ENCODE data around the gene HNRNPLL. TPM values are rescaled to one million over a fixed set of nuclear protein-coding genes. Genes with fewer than 3 reads are reported as not detected.

The HNRNPLL gene
- polyA plus RNA-seq, 1 of the 3 experiments (the other 2 are of a cell fraction): 24.4 TPM

DNA sequence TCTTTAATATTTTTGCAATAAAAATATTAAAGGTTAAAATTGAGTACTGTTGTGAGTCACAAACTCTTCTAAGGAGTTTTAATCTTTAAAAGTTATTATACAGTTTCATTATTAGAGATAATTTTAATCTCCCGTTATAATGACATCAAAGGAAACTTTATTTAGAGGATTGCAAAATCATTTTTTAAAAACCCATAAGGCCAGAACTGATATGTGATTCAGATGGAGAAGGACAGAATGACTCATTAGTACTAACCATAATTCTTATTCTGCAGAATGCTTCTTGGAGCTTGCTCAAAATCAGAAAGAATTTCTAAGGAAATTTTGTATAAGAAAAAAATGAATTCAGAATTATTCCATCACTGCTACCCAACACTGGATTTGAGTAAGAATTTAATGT, 12.5 kb upstream of the HNRNPLL start:
- no peaks in the 10 kb centered on the region for H3K36me3 ChIP-seq (replicated peaks in 1 of 2; ENCODE audit: control insufficient read depth in 1 of 2, insufficient read depth in 2 of 2, low read length in 1 of 2)
- H3K4me1 ChIP-seq (ENCODE audit: control insufficient read depth in 1 of 2, insufficient read depth in 2 of 2, low read depth in 1 of 2, low read length in 1 of 2): no peaks in the 10 kb centered on the region
- no peak overlapping the region for H3K4me2 ChIP-seq
- no peak overlapping the region for H3K27ac ChIP-seq (ENCODE audit: low read depth in 2 of 2, low read length in 1 of 2)
- H3K9ac ChIP-seq: no peak overlapping the region
- no peaks in the 10 kb centered on the region for H3K79me2 ChIP-seq (ENCODE audit: insufficient read depth)
- H2AFZ ChIP-seq (ENCODE audit: low read depth): no peak overlapping the region
- ChIA-PET CTCF (interaction anchor here (0.8 to 6.7 kb wide), 3 partner anchors 8 to 12 kb away, joined by 3 to 54 read pairs (median 3); partner anchors contain the start of gene HNRNPLL), POLR2A (no interaction called here)
- TF ChIP-seq EZH2phosphoT487 (IDR thresholded peaks at IDR 0.05; ENCODE audit: borderline replicate concordance, low read depth): no peak
- TF ChIP-seq TCF12 (IDR thresholded peaks at IDR 0.05): 0 out of 2 replicates have a peak, but pooled peaks have one; percentile 11
- no peak for TF ChIP-seq NRF1 (IDR thresholded peaks at IDR 0.05; ENCODE audit: low read depth, low read length)
- no peak for TF ChIP-seq RXRA (IDR thresholded peaks at IDR 0.05; ENCODE audit: borderline replicate concordance, low read depth)
- no peak for TF ChIP-seq GATA2 (CRISPR knock-in tag; IDR thresholded peaks at IDR 0.05)
- TF ChIP-seq, protein P1, sequence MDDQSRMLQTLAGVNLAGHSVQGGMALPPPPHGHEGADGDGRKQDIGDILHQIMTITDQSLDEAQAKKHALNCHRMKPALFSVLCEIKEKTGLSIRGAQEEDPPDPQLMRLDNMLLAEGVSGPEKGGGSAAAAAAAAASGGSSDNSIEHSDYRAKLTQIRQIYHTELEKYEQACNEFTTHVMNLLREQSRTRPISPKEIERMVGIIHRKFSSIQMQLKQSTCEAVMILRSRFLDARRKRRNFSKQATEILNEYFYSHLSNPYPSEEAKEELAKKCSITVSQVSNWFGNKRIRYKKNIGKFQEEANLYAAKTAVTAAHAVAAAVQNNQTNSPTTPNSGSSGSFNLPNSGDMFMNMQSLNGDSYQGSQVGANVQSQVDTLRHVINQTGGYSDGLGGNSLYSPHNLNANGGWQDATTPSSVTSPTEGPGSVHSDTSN (IDR thresholded peaks at IDR 0.05): peak; percentile 72
- TF ChIP-seq MEF2A (IDR thresholded peaks at IDR 0.05; ENCODE audit: borderline replicate concordance, low read depth): no peak
- TF ChIP-seq JUND (IDR thresholded peaks at IDR 0.05): peak; percentile 63
- TF ChIP-seq RCOR1 (IDR thresholded peaks at IDR 0.05; ENCODE audit: low read length): no peak
- no peak; the same call in 1 of the 2 replicates for TF ChIP-seq NFIC (IDR thresholded peaks at IDR 0.05; ENCODE audit: borderline replicate concordance)
- TF ChIP-seq, protein P2, sequence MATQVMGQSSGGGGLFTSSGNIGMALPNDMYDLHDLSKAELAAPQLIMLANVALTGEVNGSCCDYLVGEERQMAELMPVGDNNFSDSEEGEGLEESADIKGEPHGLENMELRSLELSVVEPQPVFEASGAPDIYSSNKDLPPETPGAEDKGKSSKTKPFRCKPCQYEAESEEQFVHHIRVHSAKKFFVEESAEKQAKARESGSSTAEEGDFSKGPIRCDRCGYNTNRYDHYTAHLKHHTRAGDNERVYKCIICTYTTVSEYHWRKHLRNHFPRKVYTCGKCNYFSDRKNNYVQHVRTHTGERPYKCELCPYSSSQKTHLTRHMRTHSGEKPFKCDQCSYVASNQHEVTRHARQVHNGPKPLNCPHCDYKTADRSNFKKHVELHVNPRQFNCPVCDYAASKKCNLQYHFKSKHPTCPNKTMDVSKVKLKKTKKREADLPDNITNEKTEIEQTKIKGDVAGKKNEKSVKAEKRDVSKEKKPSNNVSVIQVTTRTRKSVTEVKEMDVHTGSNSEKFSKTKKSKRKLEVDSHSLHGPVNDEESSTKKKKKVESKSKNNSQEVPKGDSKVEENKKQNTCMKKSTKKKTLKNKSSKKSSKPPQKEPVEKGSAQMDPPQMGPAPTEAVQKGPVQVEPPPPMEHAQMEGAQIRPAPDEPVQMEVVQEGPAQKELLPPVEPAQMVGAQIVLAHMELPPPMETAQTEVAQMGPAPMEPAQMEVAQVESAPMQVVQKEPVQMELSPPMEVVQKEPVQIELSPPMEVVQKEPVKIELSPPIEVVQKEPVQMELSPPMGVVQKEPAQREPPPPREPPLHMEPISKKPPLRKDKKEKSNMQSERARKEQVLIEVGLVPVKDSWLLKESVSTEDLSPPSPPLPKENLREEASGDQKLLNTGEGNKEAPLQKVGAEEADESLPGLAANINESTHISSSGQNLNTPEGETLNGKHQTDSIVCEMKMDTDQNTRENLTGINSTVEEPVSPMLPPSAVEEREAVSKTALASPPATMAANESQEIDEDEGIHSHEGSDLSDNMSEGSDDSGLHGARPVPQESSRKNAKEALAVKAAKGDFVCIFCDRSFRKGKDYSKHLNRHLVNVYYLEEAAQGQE (IDR thresholded peaks at IDR 0.05; ENCODE audit: low read depth, low read length): no peak
- TF ChIP-seq FOSL2 (IDR thresholded peaks at IDR 0.05; ENCODE audit: borderline replicate concordance, low read depth): peak; percentile 72
- H3K9me3 ChIP-seq: no peaks in the 10 kb centered on the region
- no peaks in the 10 kb centered on the region for H4K20me1 ChIP-seq (ENCODE audit: insufficient read depth)
- WGBS (ENCODE audit: low lambda C conversion rate): 23% methylated on average over 1 of the region's 1 CpG
- H3K4me3 ChIP-seq (ENCODE audit: low read depth in 2 of 2, low read length in 1 of 2): no peak overlapping the region
- no peak for DNase-seq
- no peaks in the 10 kb centered on the region for H3K27me3 ChIP-seq (ENCODE audit: insufficient read depth)
- H3F3A ChIP-seq (replicated peaks; ENCODE audit: insufficient read depth): no peaks in the 10 kb centered on the region
- no peaks in the 10 kb centered on the region for H3K9me2 ChIP-seq

DNA sequence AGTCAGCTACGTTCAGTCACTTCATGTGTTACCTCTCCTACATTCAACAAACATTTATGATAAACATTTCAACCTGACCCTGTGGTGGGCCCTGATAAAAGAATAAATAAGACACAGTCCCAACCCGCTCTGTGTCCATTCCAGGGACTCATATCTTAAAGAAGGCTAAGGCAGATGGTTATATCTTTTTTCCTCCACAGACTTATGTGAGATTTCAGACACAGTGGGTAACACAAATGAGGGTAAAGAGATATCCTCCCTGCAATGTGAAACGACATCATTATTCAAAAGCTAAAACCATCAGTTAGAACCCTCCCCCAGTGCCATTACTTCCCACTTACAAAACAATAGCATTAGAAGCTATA, 11.1 kb upstream of the HNRNPLL start:
- no peaks in the 10 kb centered on the region for H3K79me2 ChIP-seq (ENCODE audit: insufficient read depth)
- no peaks in the 10 kb centered on the region for H3K9me3 ChIP-seq
- H3K36me3 ChIP-seq (replicated peaks in 1 of 2; ENCODE audit: control insufficient read depth in 1 of 2, insufficient read depth in 2 of 2, low read length in 1 of 2): no peaks in the 10 kb centered on the region
- H3K27ac ChIP-seq (ENCODE audit: low read depth in 2 of 2, low read length in 1 of 2): no peak overlapping the region
- POLR2A ChIA-PET: no interaction called here
- no peaks in the 10 kb centered on the region for H3K9me2 ChIP-seq
- no peaks in the 10 kb centered on the region for H3F3A ChIP-seq (replicated peaks; ENCODE audit: insufficient read depth)
- no peak overlapping the region for H3K9ac ChIP-seq
- no peak overlapping the region for H2AFZ ChIP-seq (ENCODE audit: low read depth)
- H3K4me1 ChIP-seq (ENCODE audit: control insufficient read depth in 1 of 2, insufficient read depth in 2 of 2, low read depth in 1 of 2, low read length in 1 of 2): no peaks in the 10 kb centered on the region
- DNase-seq: no peak
- WGBS (ENCODE audit: low lambda C conversion rate): 88% methylated on average over 3 of the region's 3 CpGs
- H4K20me1 ChIP-seq (ENCODE audit: insufficient read depth): no peaks in the 10 kb centered on the region
- H3K4me2 ChIP-seq: no peak overlapping the region
- CTCF ChIA-PET: interaction anchor here (0.6 to 6.7 kb wide), 3 partner anchors 10 to 85 kb away, joined by 3 to 54 read pairs (median 6); partner anchors contain the start of gene HNRNPLL
- no peak overlapping the region for H3K4me3 ChIP-seq (ENCODE audit: low read depth in 2 of 2, low read length in 1 of 2)
- no peaks in the 10 kb centered on the region for H3K27me3 ChIP-seq (ENCODE audit: insufficient read depth)
- TF ChIP-seq POLR2AphosphoS5 (IDR thresholded peaks at IDR 0.05; ENCODE audit: low read depth, low read length): no peak
- no peak for TF ChIP-seq TAF1 (IDR thresholded peaks at IDR 0.05; ENCODE audit: borderline replicate concordance, low read depth, low read length)
- no peak for TF ChIP-seq FOXJ3 (CRISPR knock-in tag; IDR thresholded peaks at IDR 0.05)
- no peak for TF ChIP-seq TCF12 (IDR thresholded peaks at IDR 0.05)
- TF ChIP-seq EZH2phosphoT487 (IDR thresholded peaks at IDR 0.05; ENCODE audit: borderline replicate concordance, low read depth): no peak
- TF ChIP-seq, protein P3, sequence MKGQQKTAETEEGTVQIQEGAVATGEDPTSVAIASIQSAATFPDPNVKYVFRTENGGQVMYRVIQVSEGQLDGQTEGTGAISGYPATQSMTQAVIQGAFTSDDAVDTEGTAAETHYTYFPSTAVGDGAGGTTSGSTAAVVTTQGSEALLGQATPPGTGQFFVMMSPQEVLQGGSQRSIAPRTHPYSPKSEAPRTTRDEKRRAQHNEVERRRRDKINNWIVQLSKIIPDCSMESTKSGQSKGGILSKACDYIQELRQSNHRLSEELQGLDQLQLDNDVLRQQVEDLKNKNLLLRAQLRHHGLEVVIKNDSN (IDR thresholded peaks at IDR 0.05; ENCODE audit: borderline replicate concordance, low read depth): no peak
- no peak for TF ChIP-seq NFIC (IDR thresholded peaks at IDR 0.05; ENCODE audit: borderline replicate concordance)
- TF ChIP-seq GABPA (IDR thresholded peaks at IDR 0.05; ENCODE audit: low read depth): no peak
- no peak for TF ChIP-seq FOXM1 (IDR thresholded peaks at IDR 0.05; ENCODE audit: low read depth)
- no peak for TF ChIP-seq SMC3 (IDR thresholded peaks at IDR 0.05; ENCODE audit: low read depth, low read length)

Measured in SK-N-SH (cell line).